ENCODE results near the gene MRPS30.

MRPS30 gene

DNA sequence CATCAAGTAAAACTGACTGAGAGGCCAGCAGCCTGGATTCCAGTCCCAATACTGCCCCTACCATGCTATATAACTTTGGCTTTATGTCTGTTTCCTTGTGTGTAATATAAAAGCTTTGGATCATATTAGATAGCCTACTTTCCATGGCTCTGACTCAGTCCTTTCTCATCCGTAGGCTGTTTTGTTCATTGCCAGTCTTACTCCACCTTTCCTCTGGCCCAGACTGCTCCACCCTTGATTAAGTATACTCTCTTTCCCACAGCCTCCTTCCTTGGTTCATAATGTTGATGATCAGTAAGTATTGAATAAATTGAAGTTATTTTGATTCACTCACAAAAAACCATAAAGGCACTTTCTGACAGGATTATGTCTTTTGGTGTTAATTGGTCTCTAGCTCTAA, 1.5 kb upstream of the MRPS30 start:
- no peak for TF ChIP-seq GATA3 (IDR thresholded peaks at IDR 0.05; ENCODE audit: low read depth, low read length)
- no peak for TF ChIP-seq GATA2 (IDR thresholded peaks at IDR 0.05; ENCODE audit: low read depth, low read length)

DNA sequence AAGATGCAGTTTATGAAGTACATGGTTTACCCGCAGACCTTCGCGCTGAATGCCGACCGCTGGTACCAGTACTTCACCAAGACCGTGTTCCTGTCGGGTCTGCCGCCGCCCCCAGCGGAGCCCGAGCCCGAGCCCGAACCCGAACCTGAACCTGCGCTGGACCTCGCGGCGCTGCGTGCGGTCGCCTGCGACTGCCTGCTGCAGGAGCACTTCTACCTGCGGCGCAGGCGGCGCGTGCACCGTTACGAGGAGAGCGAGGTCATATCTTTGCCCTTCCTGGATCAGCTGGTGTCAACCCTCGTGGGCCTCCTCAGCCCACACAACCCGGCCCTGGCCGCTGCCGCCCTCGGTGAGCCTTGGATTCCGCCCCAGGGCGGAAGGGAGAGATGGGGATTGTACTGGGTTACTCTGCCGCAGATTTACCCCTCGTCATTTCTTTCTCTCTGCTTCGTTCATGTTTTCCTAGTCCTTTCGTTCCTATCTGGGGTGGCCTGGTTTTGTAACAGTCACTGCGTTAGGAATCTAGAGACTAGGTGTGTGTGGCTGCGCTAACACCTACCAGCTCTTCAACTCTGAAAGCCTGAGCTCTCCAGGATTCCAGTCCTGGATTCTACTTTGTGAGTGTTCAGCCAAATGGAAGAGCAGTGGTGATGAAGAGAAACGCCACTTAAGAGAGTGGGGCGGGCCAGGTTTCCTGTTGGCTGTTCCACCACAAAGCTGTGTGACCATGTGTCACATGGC, 638 bp downstream of the MRPS30 start:
- TF ChIP-seq GATA3 (IDR thresholded peaks at IDR 0.05; ENCODE audit: low read depth, low read length) = no peak
- no peak for TF ChIP-seq GATA2 (IDR thresholded peaks at IDR 0.05; ENCODE audit: low read depth, low read length)

DNA sequence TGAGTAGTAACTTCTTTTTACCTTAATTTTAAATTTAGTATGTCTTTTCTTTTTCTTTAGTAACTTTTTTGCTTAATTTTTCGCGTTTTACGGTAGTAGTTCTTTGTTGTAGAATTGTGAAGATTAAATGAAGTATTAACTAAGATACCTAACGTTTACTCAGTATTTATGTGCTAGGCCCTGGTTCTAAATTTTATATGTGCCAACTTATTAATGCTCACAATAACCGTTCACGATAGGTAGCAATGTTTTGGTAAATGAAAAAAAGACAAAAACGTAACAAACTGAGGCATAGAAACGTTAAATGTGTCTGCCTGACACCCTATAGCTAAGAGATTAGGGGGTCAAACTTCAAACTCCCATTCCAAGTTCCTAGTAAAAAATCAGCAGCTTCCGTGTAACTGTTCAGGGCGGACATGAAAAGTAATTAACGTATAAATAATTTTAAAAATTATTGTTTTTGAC, 1.2 kb downstream of the MRPS30 start:
- TF ChIP-seq GATA3 (IDR thresholded peaks at IDR 0.05; ENCODE audit: low read depth, low read length) = no peak

DNA sequence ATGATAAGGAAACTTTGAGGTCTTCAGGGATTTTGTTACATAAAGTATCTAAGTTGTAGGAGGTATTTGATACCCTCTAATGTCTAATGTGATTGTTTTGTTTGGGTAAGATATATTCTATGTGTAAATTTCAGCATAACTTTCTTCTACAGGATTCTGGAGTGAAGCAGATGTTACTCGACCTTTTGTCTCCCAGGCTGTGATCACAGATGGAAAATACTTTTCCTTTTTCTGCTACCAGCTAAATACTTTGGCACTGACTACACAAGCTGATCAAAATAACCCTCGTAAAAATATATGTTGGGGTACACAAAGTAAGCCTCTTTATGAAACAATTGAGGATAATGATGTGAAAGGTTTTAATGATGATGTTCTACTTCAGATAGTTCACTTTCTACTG, 6.0 kb downstream of the MRPS30 start:
- TF ChIP-seq GATA2 (IDR thresholded peaks at IDR 0.05; ENCODE audit: low read depth, low read length) (no peak), GATA3 (IDR thresholded peaks at IDR 0.05; ENCODE audit: low read depth, low read length) (no peak)

DNA sequence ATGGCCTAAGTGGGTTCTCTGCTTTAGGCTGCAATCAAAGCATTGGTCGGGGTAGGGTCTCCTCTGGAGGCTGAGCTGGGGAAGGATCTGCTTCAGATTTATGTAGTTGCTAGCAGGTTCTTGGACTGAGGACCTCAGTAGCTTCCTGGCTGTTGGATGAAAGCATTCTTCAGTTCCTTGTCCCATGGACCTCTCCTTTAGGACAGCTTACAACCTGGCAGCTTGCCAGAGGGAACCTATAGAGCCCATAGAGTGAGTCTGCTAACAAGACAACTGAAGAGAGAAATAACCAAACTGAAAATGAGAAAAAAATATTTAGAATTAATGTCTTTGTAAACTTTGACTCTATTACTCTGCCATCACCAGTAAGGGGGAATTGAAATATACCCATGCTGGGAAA, 12.4 kb downstream of the MRPS30 start:
- no peak for TF ChIP-seq GATA3 (IDR thresholded peaks at IDR 0.05; ENCODE audit: low read depth, low read length)
- TF ChIP-seq GATA2 (IDR thresholded peaks at IDR 0.05; ENCODE audit: low read depth, low read length) = no peak

DNA sequence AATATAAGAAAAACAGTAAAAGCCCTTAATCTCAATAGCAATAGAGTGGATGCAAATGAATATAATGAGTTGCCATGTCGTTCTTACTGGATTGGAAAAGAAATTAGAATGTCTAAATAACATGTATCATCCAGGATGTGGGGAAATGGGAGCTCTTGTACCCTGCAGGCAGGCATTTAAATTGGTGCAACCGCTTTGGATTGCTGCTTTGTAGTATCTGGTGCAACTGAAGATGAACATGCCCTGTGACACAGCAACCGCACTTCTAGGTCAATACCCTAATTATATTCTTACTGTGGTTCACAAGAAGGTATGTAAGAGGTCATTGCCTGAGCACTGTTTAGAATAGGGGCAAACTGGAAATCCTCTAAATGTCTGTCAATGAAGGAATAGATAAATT, 18.9 kb downstream of the MRPS30 start:
- no peak for TF ChIP-seq GATA2 (IDR thresholded peaks at IDR 0.05; ENCODE audit: low read depth, low read length)
- no peak for TF ChIP-seq GATA3 (IDR thresholded peaks at IDR 0.05; ENCODE audit: low read depth, low read length)

DNA sequence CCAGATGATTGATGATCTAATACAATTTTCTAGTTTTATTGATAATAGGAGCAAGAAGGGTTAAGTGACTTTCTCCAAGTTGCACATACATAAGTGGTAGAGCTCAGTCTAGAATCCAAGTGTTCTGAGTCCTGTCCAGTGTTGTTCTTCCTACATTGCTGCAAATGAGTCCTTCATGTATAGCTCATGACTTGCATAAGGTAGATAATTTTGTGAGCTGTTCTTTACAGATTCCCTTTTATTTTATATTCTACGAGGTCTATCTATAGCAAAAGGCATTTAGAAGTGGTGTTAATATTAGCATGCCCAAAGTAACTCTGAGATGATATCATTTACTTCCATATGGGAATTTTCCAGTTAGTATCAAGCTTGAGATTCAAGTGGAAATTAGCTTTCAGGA, 20.0 kb downstream of the MRPS30 start:
- no peak for TF ChIP-seq GATA3 (IDR thresholded peaks at IDR 0.05; ENCODE audit: low read depth, low read length)
- TF ChIP-seq GATA2 (IDR thresholded peaks at IDR 0.05; ENCODE audit: low read depth, low read length) = no peak

DNA sequence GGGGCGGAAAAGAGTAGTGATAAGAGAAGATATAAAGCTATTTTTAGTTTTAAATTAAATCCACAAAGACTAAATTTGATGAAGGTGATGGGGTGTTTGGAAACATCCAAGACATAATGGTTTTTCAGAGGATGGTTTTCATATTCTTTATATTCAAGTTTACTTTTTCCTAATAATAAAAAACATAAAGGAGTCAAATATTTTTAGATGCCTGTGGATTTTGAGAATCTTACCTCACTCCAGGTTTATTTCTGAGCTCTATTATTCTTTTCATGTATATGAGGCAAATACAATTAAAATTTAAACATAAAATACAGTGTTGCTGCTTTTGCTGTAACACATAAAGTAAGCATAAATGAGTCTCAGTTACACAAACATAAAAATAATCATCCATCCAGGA, 22.2 kb downstream of the MRPS30 start:
- TF ChIP-seq GATA3 (IDR thresholded peaks at IDR 0.05; ENCODE audit: low read depth, low read length) (no peak), GATA2 (IDR thresholded peaks at IDR 0.05; ENCODE audit: low read depth, low read length) (no peak)

DNA sequence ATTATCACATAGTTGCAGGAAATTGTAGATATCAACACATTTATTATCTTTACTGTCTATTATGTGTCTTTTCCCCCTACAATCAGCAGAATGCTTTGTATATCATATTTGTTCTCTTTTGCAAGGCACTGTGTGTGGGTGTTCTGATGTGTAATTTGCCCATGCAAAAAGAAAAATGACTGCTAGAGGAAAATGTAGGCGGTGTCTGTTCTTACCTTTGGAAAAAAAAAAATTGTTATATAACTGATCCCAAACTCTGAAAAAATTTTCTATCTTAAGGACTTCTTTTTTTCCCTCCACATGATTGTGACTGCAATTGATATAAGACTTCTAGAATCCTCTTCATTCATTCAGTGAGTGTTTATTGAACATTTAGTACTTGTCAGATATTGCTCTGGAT, 24.5 kb downstream of the MRPS30 start:
- no peak for TF ChIP-seq GATA3 (IDR thresholded peaks at IDR 0.05; ENCODE audit: low read depth, low read length)
- TF ChIP-seq GATA2 (IDR thresholded peaks at IDR 0.05; ENCODE audit: low read depth, low read length) = no peak

DNA sequence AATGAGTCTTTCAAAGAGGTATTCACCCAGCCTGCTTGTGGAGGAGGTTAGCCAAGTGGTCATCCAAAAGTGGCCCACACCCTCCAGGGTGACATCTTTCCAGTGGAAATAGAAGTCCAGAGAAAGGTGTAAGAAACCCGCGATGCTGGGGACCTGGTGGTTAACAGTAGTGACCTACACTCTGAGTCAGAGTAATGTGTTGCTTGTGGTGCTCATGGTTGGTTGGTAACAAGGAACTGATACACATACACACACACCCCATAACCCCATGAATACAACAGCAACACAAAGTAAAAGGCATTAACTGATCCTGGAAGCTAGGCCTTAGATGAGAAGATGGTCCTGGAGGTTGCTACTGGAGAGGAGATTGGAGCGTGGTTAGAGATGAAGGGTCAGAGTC, 26.9 kb downstream of the MRPS30 start:
- no peak for TF ChIP-seq GATA2 (IDR thresholded peaks at IDR 0.05; ENCODE audit: low read depth, low read length)
- no peak for TF ChIP-seq GATA3 (IDR thresholded peaks at IDR 0.05; ENCODE audit: low read depth, low read length)

DNA sequence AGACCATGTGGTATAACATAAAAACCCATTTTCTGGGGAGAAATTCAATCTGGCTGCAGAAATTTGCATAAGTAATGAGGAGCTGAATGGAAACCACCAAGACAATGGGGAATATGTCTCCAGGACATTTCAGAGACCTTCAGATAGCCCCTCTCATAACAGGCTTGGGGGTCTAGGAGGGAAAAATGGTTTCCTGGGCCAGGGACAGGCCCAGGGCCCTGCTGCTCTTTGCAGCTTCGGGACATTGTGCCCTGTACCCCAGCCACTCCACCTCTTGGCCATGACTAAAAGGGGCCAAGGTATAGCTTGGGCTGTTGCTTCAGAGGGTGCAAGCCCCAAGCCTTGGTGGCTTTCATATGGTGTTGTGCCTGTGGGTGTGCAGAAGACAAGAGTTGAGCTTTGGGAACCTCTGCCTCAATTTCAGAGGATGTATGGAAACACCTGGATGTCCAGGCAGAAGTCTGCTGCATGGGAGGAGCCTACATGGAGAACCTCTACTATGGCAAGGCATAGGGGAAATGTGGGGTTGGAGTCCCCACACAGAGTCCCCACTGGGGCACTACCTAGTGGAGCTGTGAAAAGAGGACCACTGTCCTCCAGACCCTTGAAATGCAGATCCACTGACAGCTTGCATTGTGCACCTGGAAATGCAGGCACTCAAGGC, 30.4 kb downstream of the MRPS30 start:
- TF ChIP-seq GATA3 (IDR thresholded peaks at IDR 0.05; ENCODE audit: low read depth, low read length) (no peak), GATA2 (IDR thresholded peaks at IDR 0.05; ENCODE audit: low read depth, low read length) (no peak)

DNA sequence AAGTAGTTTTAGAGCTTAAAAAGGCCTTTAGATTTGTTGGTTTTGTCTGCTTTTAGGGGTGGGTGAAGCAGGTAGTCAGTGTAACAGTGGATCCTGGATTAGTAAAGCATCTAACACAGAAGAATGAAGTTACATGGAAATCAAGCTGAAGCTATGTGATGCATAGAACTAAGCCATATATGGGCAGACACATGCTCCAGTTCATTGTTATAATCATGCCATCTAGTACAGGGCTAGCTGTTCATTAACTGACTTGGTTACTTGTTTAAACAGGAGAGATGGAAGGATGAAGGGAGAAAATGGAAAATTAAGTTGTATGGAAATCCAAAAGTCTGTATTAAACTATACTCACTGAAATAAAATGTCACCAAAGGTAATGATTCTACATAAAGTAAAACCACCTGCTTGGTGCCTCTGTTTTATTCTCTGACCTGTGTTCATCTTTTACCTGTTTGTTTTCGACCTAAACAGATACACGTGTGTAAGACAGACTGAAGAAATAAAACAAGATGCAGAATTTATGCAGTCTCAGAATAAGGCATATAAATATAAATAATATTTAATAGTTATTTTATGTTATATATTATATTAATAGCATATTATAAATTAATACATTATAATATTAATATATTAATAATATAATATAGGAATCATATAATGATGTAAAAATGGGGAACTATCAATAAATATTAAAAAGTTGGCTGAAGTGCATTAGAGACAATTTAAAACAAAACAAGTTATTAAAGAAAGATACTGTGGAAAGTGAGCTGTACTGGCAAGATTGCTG, 33.9 kb downstream of the MRPS30 start:
- TF ChIP-seq GATA3 (IDR thresholded peaks at IDR 0.05; ENCODE audit: low read depth, low read length) = no peak
- TF ChIP-seq GATA2 (IDR thresholded peaks at IDR 0.05; ENCODE audit: low read depth, low read length) = no peak

DNA sequence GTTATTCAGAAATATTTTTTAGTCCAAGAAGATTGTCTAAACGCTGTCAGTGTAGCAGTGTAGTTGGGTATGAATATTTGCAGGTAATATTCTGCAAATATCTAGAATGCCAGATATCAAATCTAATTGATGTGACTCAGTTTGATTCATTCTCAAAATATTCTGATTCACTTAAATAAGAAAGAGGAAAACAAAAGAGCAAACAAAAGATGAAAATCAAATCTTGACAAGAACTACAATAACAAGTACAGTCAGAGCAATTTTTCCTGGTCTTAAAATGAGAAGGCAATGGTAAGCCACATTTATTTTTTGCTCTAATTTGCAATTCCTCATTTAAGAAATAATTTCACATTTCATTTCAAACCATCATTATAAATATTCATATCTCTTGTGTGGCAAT, 36.0 kb downstream of the MRPS30 start:
- TF ChIP-seq GATA3 (IDR thresholded peaks at IDR 0.05; ENCODE audit: low read depth, low read length) (no peak), GATA2 (IDR thresholded peaks at IDR 0.05; ENCODE audit: low read depth, low read length) (no peak)

DNA sequence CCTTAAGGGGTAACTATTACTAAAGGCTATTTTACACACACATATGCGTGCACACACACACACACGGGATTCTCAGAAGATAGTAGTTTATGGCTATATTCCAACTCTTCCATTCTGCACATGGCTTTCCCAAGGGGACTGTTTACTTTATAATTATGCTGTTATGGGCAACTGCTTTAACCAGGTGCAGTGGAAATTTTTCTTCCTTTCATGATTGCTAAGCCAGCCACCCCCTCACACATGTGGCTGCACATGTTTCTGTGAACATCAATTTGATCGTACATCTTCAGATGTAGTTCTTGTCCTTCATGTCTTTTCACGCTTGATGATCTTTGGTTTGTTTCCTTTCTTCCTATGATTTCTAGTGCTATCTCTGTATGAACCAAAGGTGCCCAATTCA, 37.0 kb downstream of the MRPS30 start:
- TF ChIP-seq GATA2 (IDR thresholded peaks at IDR 0.05; ENCODE audit: low read depth, low read length) = no peak
- TF ChIP-seq GATA3 (IDR thresholded peaks at IDR 0.05; ENCODE audit: low read depth, low read length) = no peak

All from SH-SY5Y (cell line).